NCI-H1417 treated with DMSO at 0.1 percent for 48 hours (cell line): ENCODE data around the gene MRGPRG.

ENCODE experiments used
- DNase-seq: peaks from one replicate; lab custom pipeline; 2025; lab: John Stamatoyannopoulos, UW

The MRGPRG gene

GRCh38 chr11:3207526-3208189, 11.0 kb downstream of the MRGPRG start:
- DNase-seq = no peak

DNA sequence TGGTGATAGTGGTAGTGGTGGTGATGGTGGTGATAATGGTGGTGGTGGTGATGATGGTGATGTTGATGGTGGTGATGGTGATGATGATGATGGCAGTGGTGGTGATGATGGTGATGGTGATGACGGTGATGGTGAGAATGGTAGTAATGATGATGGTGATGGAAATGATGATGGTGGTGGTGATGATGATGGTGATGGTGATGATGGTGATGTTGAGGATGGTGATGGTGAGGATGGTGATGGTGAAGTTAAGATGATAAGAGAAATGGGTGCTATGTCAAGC, 11.8 kb downstream of the MRGPRG start:
- no peak for DNase-seq

DNA sequence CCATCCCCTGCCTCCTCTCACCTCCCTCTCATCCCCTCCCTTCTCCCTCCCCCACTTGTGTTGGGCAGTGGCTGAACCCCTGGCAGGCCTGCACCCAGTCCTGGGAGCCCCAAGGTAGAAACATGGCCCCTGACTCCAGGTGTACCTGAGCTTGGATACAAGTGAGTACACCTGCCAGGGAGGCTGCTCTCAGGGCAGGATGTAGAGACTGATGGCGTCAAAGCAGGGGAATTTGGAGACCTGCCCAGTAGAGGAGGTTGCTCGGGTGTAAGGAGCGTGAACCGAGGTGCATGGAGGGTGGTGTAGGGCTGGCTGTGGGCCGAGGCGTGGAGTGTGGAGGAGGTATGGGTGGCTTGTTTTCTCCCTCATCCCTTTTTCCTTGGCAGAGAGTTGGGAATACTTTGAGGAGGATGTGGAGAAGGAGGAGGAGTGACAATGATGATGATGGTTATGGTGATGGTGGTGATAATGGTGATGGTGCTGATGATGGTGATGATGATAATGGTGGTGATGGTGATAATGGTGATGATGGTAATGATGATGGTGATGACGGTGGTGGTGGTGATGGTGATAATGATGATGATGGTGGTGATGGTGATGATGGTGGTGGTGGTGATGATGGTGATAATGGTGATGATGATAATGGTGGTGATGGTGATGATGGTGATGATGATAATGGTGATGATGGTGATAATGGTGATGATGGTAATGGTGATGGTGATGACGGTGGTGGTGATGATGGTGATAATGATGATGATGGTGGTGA, 12.3 kb downstream of the MRGPRG start:
- DNase-seq = no peak

GRCh38 chr11:3205261-3206155, 13.1 kb downstream of the MRGPRG start:
- no peak for DNase-seq

DNA sequence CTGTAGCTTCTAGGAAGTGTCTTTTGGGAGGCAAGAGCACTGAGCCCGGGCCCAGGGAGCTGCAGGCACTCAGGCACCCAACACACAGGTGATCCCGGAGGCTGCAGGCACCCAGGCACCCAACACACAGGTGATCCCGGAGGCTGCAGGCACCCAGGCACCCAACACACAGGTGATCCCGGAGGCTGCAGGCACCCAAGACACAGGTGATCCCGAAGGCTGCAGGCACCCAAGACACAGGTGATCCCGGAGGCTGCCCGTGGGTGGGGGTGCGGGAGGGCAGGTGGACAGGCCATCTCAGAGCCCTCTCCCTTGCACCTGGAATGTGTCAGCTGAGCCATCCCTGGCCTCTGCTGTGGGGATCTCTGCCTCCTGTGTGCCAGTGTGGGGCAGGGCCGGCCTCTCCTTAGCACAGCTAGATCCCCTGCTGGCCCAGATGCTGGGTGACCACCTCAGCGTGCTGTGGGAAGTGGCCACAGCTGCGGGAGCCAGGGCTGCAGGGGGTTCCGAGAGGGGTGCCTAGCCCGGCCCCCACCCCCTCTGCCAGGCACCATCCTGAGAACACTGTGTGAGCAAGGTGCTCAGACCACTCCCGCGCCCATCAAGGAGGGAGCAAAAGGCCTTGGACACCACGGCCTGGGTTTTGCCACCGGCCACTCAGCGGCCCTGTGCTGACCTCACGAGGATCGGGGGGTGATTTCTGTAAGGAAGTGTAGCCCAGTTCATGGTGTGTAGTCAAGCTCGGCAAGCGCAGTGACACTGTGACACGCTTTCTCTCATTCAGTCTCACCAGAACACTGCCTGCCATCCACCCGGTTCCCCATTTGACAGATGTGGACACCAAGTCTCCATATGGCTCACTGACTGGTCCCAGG, 14.2 kb downstream of the MRGPRG start:
- no peak for DNase-seq

GRCh38 chr11:3203221-3204043, 15.2 kb downstream of the MRGPRG start:
- DNase-seq = no peak

DNA sequence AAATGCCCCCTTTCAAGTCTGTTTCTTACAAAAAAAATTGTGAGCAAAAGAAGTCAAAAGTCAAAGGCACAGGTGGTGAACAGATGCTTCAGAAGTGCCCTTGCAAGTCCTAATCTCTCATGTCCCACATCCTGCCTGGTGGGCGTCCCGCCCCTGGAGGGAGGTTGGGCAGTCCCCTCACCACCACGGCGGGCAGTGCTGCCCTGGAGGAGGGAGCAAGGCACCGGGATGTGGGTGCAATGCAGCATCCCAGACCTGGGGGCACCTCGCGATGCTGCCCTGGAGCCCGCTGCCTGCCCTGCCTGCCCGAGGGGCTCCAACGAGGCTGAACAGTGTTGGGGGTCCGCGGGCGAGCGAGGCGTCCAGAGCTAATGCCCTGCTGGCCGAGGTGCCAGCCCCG, 15.9 kb downstream of the MRGPRG start:
- DNase-seq = no peak

DNA sequence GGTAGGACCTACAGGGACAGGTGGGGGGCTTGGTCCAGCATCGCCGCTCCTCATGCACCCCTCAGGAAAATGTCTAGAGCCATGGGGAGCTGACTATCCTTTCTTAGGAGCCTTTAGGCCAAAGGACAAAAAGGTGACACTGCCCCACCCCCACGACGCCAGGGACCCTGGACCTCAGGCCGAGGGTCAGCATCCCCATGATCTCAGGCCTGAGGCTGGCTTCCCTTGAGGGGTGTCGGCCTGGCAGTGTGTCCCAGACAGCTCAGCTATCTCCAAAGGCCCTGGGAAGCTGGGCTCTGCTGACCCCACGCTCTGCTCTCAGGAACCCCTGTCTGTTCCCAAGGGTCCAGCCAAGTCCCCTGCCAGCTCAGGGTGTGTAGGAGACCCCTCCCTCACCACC, 16.3 kb downstream of the MRGPRG start:
- DNase-seq = no peak

GRCh38 chr11:3201677-3202181, 16.9 kb downstream of the MRGPRG start:
- no peak for DNase-seq

GRCh38 chr11:3201112-3201581, 17.5 kb downstream of the MRGPRG start:
- no peak for DNase-seq

GRCh38 chr11:3200388-3201111, 18.1 kb downstream of the MRGPRG start:
- no peak for DNase-seq

DNA sequence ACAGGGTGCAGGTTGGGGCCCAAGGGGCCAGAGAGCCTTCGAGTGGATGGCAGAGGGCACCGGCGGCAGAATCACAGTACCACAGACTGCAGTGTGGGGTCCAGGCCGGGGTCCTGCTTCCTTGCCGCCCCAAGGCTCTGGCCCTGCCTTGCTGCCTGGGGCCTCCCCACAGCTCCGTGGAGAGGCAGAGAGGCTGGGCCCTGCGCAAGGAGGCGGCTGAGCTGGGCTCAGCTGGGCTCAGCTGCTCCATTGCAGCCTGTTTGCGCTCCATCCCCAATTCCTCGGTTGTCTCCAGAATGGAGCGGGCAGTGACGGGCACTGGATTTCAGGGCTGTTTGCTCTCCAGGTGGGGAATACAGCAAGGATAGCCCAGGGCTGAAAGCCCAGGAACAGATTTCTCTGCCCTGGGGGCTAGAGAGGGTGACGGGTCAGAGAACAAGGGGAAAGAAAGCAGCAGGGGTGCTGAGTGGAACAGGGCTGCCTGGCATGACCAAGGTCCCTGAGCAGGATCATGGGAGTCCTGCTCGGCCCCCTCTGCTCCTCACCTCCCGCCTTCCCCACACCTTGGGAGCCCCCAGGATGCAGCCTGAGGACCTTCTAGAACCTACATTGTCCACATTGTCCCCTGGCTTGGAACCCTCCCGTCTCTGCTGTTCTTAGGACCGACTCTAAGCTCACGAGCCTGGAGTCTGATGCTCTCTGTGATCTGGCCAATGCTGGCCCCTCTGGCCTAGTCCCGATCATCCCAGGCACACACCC, 18.9 kb downstream of the MRGPRG start:
- no peak for DNase-seq

- DNase-seq = no peak
These were observed 19.8 kb downstream of the MRGPRG start for GRCh38 chr11:3198815-3199214.

- DNase-seq = no peak
These were observed 20.6 kb downstream of the MRGPRG start for GRCh38 chr11:3197878-3198528.

GRCh38 chr11:3197044-3197695, 21.4 kb downstream of the MRGPRG start:
- no peak for DNase-seq

DNA sequence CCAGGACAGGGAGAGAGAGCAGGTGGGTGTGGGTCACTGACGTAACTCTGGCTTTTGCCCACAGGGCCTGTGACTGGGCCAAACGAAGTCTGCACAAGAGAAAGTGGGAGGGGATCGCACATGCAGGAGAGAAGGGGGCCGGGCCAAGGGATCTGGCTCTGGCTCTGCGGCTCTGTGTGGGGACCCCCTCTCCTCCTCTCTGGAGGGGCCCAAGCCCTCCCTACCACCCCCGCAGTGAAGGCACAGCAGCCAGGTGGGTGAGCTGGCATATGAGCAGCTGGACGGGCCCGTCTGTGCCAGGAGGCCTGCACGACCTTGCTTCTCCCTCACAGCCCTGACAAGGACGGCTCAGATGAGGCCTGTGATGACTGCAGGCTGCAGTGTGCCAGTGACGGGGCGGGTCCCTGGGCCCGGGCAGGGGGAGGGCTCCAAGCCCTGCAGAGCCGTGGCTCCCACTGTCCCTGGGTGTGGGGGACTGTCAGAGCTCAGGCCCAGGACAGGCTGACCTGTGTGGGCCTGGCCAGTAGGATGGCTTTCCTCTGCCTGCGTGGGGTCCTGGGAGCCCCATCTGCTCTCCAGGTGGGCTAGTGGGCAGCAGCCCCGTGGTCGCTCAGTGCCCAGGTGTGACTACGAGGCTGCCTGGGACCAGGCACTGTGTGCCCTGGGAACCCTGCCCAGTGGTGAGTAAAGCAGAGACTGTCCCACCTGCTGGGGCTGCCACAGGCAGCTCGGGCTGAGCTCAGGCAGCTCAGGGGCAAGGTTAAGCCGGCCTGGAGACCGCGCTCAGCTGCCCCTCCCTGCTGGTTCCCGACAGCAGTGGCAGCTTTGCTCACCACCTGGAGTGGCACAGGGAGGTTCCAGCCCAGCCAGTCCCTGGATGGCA, 22.2 kb downstream of the MRGPRG start:
- no peak for DNase-seq
